Right cardiac atrium (tissue), 5 donors: ENCODE results near the gene LRG1. TPM values are rescaled to one million over a fixed set of nuclear protein-coding genes. Genes with fewer than 3 reads are reported as not detected.

Experiments used
- ATAC-seq, 2 donors: fragments of 200-7000 bp; cut with Tn5 transposase; one replicate each; pipeline versions ENCODE4 v1.8.0 to v1.9.1; 2020; ENCODE audit warnings: moderate library complexity in 2 of 2, mild to moderate bottlenecking in 1 of 2
- DNase-seq, 3 donors: peaks; one replicate each; pipeline ENCODE4 v3.0.0-alpha.2; 2020
- H3K27ac ChIP-seq: one replicate; pipeline ENCODE4 v1.5.1; 2013; ENCODE audit warnings: mild to moderate bottlenecking, low read length, control low read depth, moderate library complexity
- H3K27me3 ChIP-seq: one replicate; pipeline ENCODE4 v1.6.1; 2013; ENCODE audit not compliant: control insufficient read depth, insufficient read depth
- H3K4me1 ChIP-seq: one replicate; pipeline ENCODE4 v1.6.1; 2013; ENCODE audit warnings: low read length; ENCODE audit not compliant: control insufficient read depth, insufficient read depth
- H3K4me3 ChIP-seq: one replicate; pipeline ENCODE4 v1.5.1; 2013; ENCODE audit warnings: low read length, control low read depth
- H3K9me3 ChIP-seq: one replicate; pipeline ENCODE4 v1.6.1; 2013; ENCODE audit warnings: low read length; ENCODE audit not compliant: control insufficient read depth
- WGBS: extraction: QIAGEN DNeasy Blood & Tissue Kit; methylation state at CpG from one replicate; pipeline ENCODE4 v1.1.7; 2013; 5-methylcytosine and 5-hydroxymethylcytosine counted together
- intact Hi-C, 4 donors: fragments of 100-400 bp; cut with DNase I; formaldehyde crosslinking; loops; one replicate each; pipeline versions ENCODE4 v1.11.0 to v1.14.0; 2022 to 2023
- polyA plus RNA-seq: library from polyadenylated mRNA; stranded (reverse); fragments of 200-250 nt; gene quantifications from one replicate; pipeline ENCODE4 v1.2.3, GENCODE V29; 2013
- total RNA-seq, 4 donors: library from RNA; stranded (reverse); fragmentation: NEBNext Ultra II Directional; extraction: Animal tissue kit (Norgen Biotek cat#: 25700); gene quantifications; one replicate each; pipeline ENCODE4 v1.2.1, GENCODE V29; 2021
- donor health status: healthy with polysubstance abuse.
- donor health status: DM: no; HTN: yes; CAD: no.
- donor health status: DM: no; HTN: no; CAD: no.
- donor health status: DM: no; HTN: yes; CAD: no; lungs with severe emphysema.
- donor health status: DM: yes; HTN: yes; CAD: no.

The LRG1 gene
- total and polyA plus RNA-seq, 5 donors, result 0.20 to 1.1 (median 0.35) TPM

DNA sequence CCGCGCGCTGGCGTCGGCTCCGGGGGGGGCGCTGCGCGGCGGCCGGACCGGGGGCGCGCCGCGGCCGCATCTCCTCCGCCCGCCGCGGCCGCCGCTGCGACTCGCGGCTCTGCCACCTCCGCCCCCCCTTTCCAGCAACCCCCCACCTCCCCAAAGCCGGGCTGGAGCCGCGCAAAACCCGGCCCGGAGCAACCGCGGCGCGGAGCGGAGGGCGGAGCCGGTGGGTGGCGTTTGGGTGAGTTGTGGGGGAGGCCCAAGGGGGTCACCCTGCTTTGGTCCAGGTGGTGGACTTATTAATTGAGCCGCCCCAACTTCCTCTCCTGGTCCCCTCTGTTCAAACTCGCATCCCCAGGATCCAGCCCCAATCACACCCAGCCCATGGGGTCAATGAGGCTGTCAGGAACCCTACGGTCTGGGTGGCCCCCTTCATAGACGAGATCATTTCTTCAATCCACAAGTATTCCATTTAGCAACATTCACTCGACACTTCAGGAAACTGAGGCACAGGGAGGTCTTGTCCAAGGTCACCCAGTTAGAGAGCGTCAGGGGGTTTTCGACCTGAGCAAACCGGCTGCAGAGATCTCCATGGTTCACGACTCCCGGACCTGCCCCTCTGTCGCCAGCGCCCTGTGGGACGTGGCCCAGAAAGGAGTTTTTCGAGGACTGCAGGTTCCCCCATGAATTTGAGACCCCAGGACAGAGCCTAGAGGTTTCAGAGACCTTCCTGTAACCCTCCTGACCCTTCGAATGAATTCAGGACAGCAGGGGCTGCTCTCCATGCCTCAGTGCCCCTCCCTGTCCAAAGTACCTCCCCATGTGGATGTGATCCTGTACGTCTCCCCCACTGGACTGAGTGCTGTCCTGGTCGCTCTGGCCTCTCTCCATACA is 42.1 kb upstream of the LRG1 start:
- ATAC-seq (no peak), DNase-seq (peak in 1 of 3 donors; percentile 58)
- intact Hi-C loops, result no loop called here
- Histone ChIP-seq H3K4me3 (peak overlapping the region; percentile 56), H3K9me3 (no peaks in the 10 kb centered on the region), H3K27ac (no peak overlapping the region), H3K4me1 (no peaks in the 10 kb centered on the region), H3K27me3 (no peaks in the 10 kb centered on the region)
- 16% methylated on average over 49 of the region's 57 CpGs for WGBS

- intact Hi-C loops, result no loop called here
- peak overlapping the region; percentile 56 for H3K4me3 ChIP-seq
- ATAC-seq (no peak), DNase-seq (peak in 1 of 3 donors; percentile 32)
- 1% methylated on average over 62 of the region's 62 CpGs for WGBS
- H3K4me1 ChIP-seq, result no peaks in the 10 kb centered on the region
- no peak overlapping the region for H3K27ac ChIP-seq
- H3K27me3 ChIP-seq, result no peaks in the 10 kb centered on the region
- H3K9me3 ChIP-seq, result no peaks in the 10 kb centered on the region
These were observed 41.3 kb upstream of the LRG1 start for GRCh38 chr19:4580961-4581665.

GRCh38 chr19:4580021-4580901 is 40.4 kb upstream of the LRG1 start:
- 6% methylated on average over 50 of the region's 50 CpGs for WGBS
- no peak overlapping the region for H3K27ac ChIP-seq
- no peaks in the 10 kb centered on the region for H3K9me3 ChIP-seq
- ATAC-seq (no peak), DNase-seq (no peak)
- peak overlapping the region; percentile 56 for H3K4me3 ChIP-seq
- no peaks in the 10 kb centered on the region for H3K27me3 ChIP-seq
- intact Hi-C loops, result no loop called here
- no peaks in the 10 kb centered on the region for H3K4me1 ChIP-seq

DNA sequence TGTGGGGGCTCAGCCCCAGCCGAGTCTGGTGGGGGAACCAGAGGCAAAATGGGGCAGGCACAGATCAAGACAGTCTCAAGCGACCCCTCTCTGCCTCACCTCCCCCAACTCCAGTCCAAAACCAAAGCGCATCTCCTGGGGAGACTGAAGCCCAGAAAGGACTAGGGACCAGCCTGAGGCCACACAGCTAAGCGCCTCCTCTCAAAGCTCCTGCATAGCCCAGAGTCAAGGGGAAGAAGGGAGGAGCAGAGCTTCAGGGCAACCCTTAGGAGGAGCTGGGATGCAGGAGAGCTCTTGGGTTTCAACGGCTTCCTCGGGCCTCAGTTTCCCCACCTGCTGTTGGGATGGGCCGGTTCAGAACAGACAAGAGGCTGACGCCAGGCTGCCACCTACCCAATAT is 39.6 kb upstream of the LRG1 start:
- WGBS, result 75% methylated on average over 8 of the region's 8 CpGs
- intact Hi-C loops, result loop anchor here (5.0 kb wide), 2 partner anchors 53 to 58 kb away; partner anchors contain the start of gene TNFAIP8L1 (in 3 of the 4)
- ATAC-seq (no peak), DNase-seq (peak in 1 of 3 donors; percentile 25)
- Histone ChIP-seq H3K9me3 (no peaks in the 10 kb centered on the region), H3K27ac (no peak overlapping the region), H3K4me1 (no peaks in the 10 kb centered on the region), H3K4me3 (no peak overlapping the region), H3K27me3 (no peaks in the 10 kb centered on the region)

- H3K9me3 ChIP-seq, result no peaks in the 10 kb centered on the region
- ATAC-seq, result no peak
- WGBS, result 64% methylated on average over 11 of the region's 11 CpGs
- intact Hi-C loops, result loop anchor here (5.0 kb wide), 2 partner anchors 54 to 59 kb away; partner anchors contain the start of gene TNFAIP8L1 (in 3 of the 4)
- DNase-seq, result peak in 1 of 3 donors; percentile 40
- H3K27me3 ChIP-seq, result no peaks in the 10 kb centered on the region
- H3K27ac ChIP-seq, result no peak overlapping the region
- H3K4me3 ChIP-seq, result no peak overlapping the region
- no peaks in the 10 kb centered on the region for H3K4me1 ChIP-seq
These were observed 38.9 kb upstream of the LRG1 start for GRCh38 chr19:4578552-4579248.

- no peaks in the 10 kb centered on the region for H3K4me1 ChIP-seq
- no peaks in the 10 kb centered on the region for H3K9me3 ChIP-seq
- H3K27ac ChIP-seq, result no peak overlapping the region
- DNase-seq, result no peak
- no peak for ATAC-seq
- H3K27me3 ChIP-seq, result no peaks in the 10 kb centered on the region
- 85% methylated on average over 5 of the region's 5 CpGs for WGBS
- intact Hi-C loops, result loop anchor here (5.0 kb wide), 2 partner anchors 55 to 60 kb away; partner anchors contain the start of gene TNFAIP8L1 (in 3 of the 4)
- no peak overlapping the region for H3K4me3 ChIP-seq
These were observed 37.4 kb upstream of the LRG1 start for GRCh38 chr19:4577020-4577782.

- intact Hi-C loops, result loop anchor here (5.0 kb wide), 2 partner anchors 56 to 61 kb away; partner anchors contain the start of gene TNFAIP8L1 (in 3 of the 4)
- ATAC-seq (peak in 1 of 2 donors; percentile 66), DNase-seq (peak; percentile 68 to 87 (median 86))
- WGBS, result 61% methylated on average over 17 of the region's 17 CpGs
- Histone ChIP-seq H3K27me3 (no peaks in the 10 kb centered on the region), H3K27ac (no peak overlapping the region), H3K4me3 (no peak overlapping the region), H3K4me1 (no peaks in the 10 kb centered on the region), H3K9me3 (no peaks in the 10 kb centered on the region)
These were observed 36.4 kb upstream of the LRG1 start for GRCh38 chr19:4576016-4576933.

DNA sequence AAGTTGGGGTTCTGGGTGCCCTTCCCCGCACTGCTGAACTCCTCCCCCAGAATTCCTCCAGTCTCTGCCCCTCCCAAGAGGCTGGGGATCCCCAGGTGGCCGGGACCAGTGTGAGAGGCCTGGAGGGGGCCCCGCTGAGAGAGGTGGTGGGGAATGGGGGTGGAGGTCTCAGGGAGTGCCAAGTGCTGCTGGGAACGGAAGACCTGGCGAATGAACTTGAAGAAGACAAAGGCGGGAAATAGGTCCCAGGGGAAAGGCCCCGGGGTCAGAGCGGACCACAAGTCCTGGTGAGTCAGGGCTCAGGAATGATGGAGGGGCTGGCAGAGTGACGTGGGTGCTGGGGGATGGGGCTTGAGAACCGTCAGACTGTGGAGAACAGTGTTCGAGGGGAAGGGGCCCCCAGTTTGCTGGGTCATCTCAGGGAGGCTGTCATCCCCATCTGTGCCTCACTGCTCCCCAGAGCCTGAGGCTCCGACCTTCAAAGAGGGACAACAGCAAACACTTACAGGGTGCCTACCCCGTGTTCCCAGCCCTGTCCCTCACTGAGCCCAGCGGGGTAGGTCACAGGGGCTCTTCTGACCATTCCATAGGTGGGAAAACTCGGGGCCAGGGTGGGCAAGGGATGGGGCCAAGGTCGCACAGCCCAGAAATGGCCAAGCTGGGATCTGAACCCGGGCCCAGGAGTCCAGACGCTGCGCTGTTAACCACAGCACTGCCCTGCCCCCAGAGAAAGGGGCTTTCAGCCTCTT is 35.6 kb upstream of the LRG1 start:
- peak; percentile 78 to 84 (median 83) for DNase-seq
- intact Hi-C loops, result loop anchor here (5.0 kb wide), 2 partner anchors 57 to 62 kb away; partner anchors contain the start of gene TNFAIP8L1 (in 3 of the 4)
- H3K27me3 ChIP-seq, result no peaks in the 10 kb centered on the region
- no peak overlapping the region for H3K4me3 ChIP-seq
- peak overlapping the region; percentile 20 for H3K27ac ChIP-seq
- H3K9me3 ChIP-seq, result no peaks in the 10 kb centered on the region
- ATAC-seq, result peak; percentile 56 to 83
- no peaks in the 10 kb centered on the region for H3K4me1 ChIP-seq
- WGBS, result 20% methylated on average over 19 of the region's 19 CpGs
